WTC11 (cell line): ENCODE measurements around the gene DNAH11.
A peak's percentile ranks its signal among the peaks of the same experiment; 100 is the strongest.

ENCODE experiments used
- CBFB ChIP-seq: sonication (generic); formaldehyde crosslinking; IDR thresholded peaks from 2 replicates; pipeline ENCODE4 v1.8.1; 2022; ENCODE audit warnings: mild to moderate bottlenecking, low read depth, missing genetic modification reagents
- CREB1 ChIP-seq: sonication (generic); formaldehyde crosslinking; IDR thresholded peaks from 2 replicates; pipeline ENCODE4 v1.8.0; 2023; ENCODE audit warnings: mild to moderate bottlenecking, missing genetic modification reagents
- FOXJ3 ChIP-seq: sonication (generic); formaldehyde crosslinking; IDR thresholded peaks from 2 replicates; pipeline ENCODE4 v1.9.0; 2021; ENCODE audit warnings: missing genetic modification reagents, mild to moderate bottlenecking, borderline replicate concordance
- KAT7 ChIP-seq: sonication (generic); formaldehyde crosslinking; IDR thresholded peaks from 2 replicates; pipeline ENCODE4 v1.8.1; 2023; ENCODE audit warnings: missing genetic modification reagents, mild to moderate bottlenecking, borderline replicate concordance
- MAX ChIP-seq: sonication (generic); formaldehyde crosslinking; IDR thresholded peaks from 2 replicates; pipeline ENCODE4 v1.8.0; 2022; ENCODE audit warnings: mild to moderate bottlenecking, missing genetic modification reagents
- MXD4 ChIP-seq: fragments of 250-450 bp; sonication (Bioruptor Pico); IDR thresholded peaks from 2 replicates; pipeline ENCODE4 v1.8.0; 2021; ENCODE audit warnings: mild to moderate bottlenecking, moderate library complexity, borderline replicate concordance
- RELA ChIP-seq: sonication (generic); formaldehyde crosslinking; IDR thresholded peaks from 2 replicates; pipeline ENCODE4 v1.8.1; 2022; ENCODE audit warnings: missing genetic modification reagents, mild to moderate bottlenecking, borderline replicate concordance
- SP1 ChIP-seq: sonication (generic); formaldehyde crosslinking; conservative IDR thresholded peaks from 2 replicates; pipeline ENCODE4 v1.8.1; 2022; ENCODE audit warnings: missing genetic modification reagents
- USF2 ChIP-seq: sonication (generic); formaldehyde crosslinking; IDR thresholded peaks from 2 replicates; pipeline ENCODE4 v1.8.1; 2023; ENCODE audit warnings: mild to moderate bottlenecking, missing genetic modification reagents, moderate library complexity
- ZNF121 ChIP-seq: sonication (generic); formaldehyde crosslinking; IDR thresholded peaks from 2 replicates; pipeline ENCODE4 v1.8.0; 2023; ENCODE audit warnings: missing genetic modification reagents
- TF ChIP-seq, protein P1 (sequence below): fragments of 200-600 bp; IDR thresholded peaks from 2 replicates; pipeline ENCODE4 v1.8.0; 2022; ENCODE audit warnings: antibody characterized with exemption
- TF ChIP-seq, protein P2 (sequence below): sonication (generic); formaldehyde crosslinking; IDR thresholded peaks from 2 replicates; pipeline ENCODE4 v1.8.1; 2023; ENCODE audit warnings: mild to moderate bottlenecking, moderate library complexity, missing genetic modification reagents
- TF ChIP-seq, protein P3 (sequence below): sonication (generic); formaldehyde crosslinking; IDR thresholded peaks from 2 replicates; pipeline ENCODE4 v1.8.1; 2023; ENCODE audit warnings: mild to moderate bottlenecking, missing genetic modification reagents
- TF ChIP-seq, protein P4 (sequence below): sonication (generic); formaldehyde crosslinking; IDR thresholded peaks from 2 replicates; pipeline ENCODE4 v1.8.1; 2022; ENCODE audit warnings: missing genetic modification reagents, borderline replicate concordance

DNA sequence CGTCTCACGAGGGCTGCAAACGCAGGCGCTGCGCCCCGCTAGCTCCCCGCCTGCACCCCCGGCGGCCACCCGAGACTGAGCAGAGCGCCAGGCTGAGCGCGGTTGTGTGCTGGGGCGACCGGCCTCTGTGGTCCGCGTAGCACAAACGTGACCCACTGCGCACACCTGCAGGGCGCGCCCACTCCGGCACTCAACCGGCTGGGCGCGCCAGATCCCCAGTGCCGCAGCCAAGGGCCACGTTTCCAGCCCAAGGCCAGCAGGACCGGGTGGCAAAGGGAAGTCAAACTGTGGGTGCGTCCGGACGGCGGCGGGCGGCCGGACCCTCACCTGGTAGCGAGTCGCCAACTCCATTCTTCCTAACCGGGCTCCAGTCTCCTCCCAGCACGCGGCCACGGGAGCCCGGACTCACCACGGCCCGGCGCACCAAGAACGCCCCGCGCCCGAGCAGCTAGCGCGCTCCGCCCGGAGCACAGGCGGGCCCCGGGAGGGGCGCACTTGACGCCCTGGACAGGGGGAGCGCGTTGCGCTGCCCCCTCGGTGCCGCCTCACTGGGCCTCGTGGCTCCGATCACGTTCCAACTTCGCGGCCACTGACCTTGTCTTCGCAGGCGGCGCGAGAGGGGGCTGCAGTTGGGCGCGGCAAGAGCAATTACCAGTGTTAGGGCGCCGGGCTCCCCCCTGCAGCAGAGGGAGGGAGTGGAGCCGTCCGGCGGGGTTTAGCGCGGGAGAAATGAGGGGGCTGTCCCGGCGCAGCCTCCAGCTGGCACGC is 402.8 kb downstream of the DNAH11 start, which contains the start of gene CDCA7L:
- TF ChIP-seq, protein P1, sequence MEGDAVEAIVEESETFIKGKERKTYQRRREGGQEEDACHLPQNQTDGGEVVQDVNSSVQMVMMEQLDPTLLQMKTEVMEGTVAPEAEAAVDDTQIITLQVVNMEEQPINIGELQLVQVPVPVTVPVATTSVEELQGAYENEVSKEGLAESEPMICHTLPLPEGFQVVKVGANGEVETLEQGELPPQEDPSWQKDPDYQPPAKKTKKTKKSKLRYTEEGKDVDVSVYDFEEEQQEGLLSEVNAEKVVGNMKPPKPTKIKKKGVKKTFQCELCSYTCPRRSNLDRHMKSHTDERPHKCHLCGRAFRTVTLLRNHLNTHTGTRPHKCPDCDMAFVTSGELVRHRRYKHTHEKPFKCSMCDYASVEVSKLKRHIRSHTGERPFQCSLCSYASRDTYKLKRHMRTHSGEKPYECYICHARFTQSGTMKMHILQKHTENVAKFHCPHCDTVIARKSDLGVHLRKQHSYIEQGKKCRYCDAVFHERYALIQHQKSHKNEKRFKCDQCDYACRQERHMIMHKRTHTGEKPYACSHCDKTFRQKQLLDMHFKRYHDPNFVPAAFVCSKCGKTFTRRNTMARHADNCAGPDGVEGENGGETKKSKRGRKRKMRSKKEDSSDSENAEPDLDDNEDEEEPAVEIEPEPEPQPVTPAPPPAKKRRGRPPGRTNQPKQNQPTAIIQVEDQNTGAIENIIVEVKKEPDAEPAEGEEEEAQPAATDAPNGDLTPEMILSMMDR = no peak
- TF ChIP-seq, protein P2, sequence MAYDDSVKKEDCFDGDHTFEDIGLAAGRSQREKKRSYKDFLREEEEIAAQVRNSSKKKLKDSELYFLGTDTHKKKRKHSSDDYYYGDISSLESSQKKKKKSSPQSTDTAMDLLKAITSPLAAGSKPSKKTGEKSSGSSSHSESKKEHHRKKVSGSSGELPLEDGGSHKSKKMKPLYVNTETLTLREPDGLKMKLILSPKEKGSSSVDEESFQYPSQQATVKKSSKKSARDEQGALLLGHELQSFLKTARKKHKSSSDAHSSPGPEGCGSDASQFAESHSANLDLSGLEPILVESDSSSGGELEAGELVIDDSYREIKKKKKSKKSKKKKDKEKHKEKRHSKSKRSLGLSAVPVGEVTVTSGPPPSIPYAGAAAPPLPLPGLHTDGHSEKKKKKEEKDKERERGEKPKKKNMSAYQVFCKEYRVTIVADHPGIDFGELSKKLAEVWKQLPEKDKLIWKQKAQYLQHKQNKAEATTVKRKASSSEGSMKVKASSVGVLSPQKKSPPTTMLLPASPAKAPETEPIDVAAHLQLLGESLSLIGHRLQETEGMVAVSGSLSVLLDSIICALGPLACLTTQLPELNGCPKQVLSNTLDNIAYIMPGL (CRISPR knock-in tag) = peak; percentile 79
- TF ChIP-seq SP1 (CRISPR knock-in tag) (peak; percentile 62; the same call in 1 of the 2 replicates), FOXJ3 (CRISPR knock-in tag) (no peak), MXD4 (no peak), MAX (CRISPR knock-in tag) (peak; percentile 88), USF2 (CRISPR knock-in tag) (no peak; the same call in 1 of the 2 replicates), RELA (CRISPR knock-in tag) (0 out of 2 replicates have a peak, but pooled peaks have one; percentile 60), CBFB (no peak), ZNF121 (no peak), KAT7 (CRISPR knock-in tag) (peak; percentile 88), CREB1 (CRISPR knock-in tag) (no peak)
- TF ChIP-seq, protein P3, sequence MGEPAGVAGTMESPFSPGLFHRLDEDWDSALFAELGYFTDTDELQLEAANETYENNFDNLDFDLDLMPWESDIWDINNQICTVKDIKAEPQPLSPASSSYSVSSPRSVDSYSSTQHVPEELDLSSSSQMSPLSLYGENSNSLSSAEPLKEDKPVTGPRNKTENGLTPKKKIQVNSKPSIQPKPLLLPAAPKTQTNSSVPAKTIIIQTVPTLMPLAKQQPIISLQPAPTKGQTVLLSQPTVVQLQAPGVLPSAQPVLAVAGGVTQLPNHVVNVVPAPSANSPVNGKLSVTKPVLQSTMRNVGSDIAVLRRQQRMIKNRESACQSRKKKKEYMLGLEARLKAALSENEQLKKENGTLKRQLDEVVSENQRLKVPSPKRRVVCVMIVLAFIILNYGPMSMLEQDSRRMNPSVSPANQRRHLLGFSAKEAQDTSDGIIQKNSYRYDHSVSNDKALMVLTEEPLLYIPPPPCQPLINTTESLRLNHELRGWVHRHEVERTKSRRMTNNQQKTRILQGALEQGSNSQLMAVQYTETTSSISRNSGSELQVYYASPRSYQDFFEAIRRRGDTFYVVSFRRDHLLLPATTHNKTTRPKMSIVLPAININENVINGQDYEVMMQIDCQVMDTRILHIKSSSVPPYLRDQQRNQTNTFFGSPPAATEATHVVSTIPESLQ (CRISPR knock-in tag) = no peak
- TF ChIP-seq, protein P4, sequence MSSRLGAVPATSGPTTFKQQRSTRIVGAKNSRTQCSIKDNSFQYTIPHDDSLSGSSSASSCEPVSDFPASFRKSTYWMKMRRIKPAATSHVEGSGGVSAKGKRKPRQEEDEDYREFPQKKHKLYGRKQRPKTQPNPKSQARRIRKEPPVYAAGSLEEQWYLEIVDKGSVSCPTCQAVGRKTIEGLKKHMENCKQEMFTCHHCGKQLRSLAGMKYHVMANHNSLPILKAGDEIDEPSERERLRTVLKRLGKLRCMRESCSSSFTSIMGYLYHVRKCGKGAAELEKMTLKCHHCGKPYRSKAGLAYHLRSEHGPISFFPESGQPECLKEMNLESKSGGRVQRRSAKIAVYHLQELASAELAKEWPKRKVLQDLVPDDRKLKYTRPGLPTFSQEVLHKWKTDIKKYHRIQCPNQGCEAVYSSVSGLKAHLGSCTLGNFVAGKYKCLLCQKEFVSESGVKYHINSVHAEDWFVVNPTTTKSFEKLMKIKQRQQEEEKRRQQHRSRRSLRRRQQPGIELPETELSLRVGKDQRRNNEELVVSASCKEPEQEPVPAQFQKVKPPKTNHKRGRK (CRISPR knock-in tag) = no peak
